H9 (cell line): ENCODE measurements around the gene ARNT2. TPM values are rescaled to one million over a fixed set of nuclear protein-coding genes. Genes with fewer than 3 reads are reported as not detected.

Experiments used
- DNase-seq: peaks from one replicate; pipeline ENCODE4 v3.0.0-alpha.2; 2017
- H2AFZ ChIP-seq: one replicate; pipeline ENCODE4 v1.6.1; 2013; ENCODE audit warnings: mild to moderate bottlenecking, low read length, control low read depth, moderate library complexity
- H2AK5ac ChIP-seq: 2 replicates; pipeline ENCODE4 v1.6.1; 2013; ENCODE audit warnings: low read length, control low read depth, mixed read lengths; ENCODE audit not compliant: insufficient read length
- H2BK120ac ChIP-seq: one replicate; pipeline ENCODE4 v1.6.1; 2013; ENCODE audit warnings: low read depth, mild to moderate bottlenecking, low read length, control low read depth, inconsistent platforms; ENCODE audit not compliant: poor library complexity, severe bottlenecking
- H2BK12ac ChIP-seq: 2 replicates; pipeline ENCODE4 v1.6.1; 2013; ENCODE audit warnings: low read length, control low read depth, mixed read lengths, low read depth; ENCODE audit not compliant: insufficient read length
- H2BK15ac ChIP-seq: 2 replicates; pipeline ENCODE4 v1.6.1; 2013; ENCODE audit warnings: low read depth, low read length, control low read depth
- H2BK20ac ChIP-seq: one replicate; pipeline ENCODE4 v1.6.1; 2013; ENCODE audit warnings: low read depth, mild to moderate bottlenecking, low read length, control low read depth, inconsistent platforms; ENCODE audit not compliant: poor library complexity, severe bottlenecking
- H2BK5ac ChIP-seq: 2 replicates; pipeline ENCODE4 v1.6.1; 2013; ENCODE audit warnings: low read length, control low read depth, mixed read lengths; ENCODE audit not compliant: insufficient read length
- H3K14ac ChIP-seq: 2 replicates; pipeline ENCODE4 v1.6.1; 2013; ENCODE audit warnings: low read length, control low read depth; ENCODE audit not compliant: insufficient read depth
- H3K18ac ChIP-seq: 2 replicates; pipeline ENCODE4 v1.6.1; 2013; ENCODE audit warnings: low read depth, mild to moderate bottlenecking, mixed read lengths, low read length, control low read depth; ENCODE audit not compliant: insufficient read length
- H3K23ac ChIP-seq: 2 replicates; pipeline ENCODE4 v1.6.1; 2013; ENCODE audit warnings: low read length, control low read depth, mixed read lengths, low read depth; ENCODE audit not compliant: insufficient read length
- H3K23me2 ChIP-seq: 2 replicates; pipeline ENCODE4 v1.6.1; 2013; ENCODE audit warnings: low read depth, mild to moderate bottlenecking, mixed read lengths, low read length, control low read depth; ENCODE audit not compliant: insufficient read length, poor library complexity, severe bottlenecking
- H3K27ac ChIP-seq: 2 replicates; pipeline ENCODE4 v1.5.1; 2013; ENCODE audit warnings: low read length, control low read depth, mixed read lengths, low read depth; ENCODE audit not compliant: insufficient read length
- H3K27me3 ChIP-seq: 2 replicates; pipeline ENCODE4 v1.6.1; 2013; ENCODE audit warnings: low read length, control low read depth, inconsistent platforms; ENCODE audit not compliant: insufficient read depth
- H3K4ac ChIP-seq: 2 replicates; pipeline ENCODE4 v1.6.1; 2013; ENCODE audit warnings: low read depth, mild to moderate bottlenecking, control low read depth, inconsistent platforms, low read length, moderate library complexity
- H3K4me1 ChIP-seq: 2 replicates; pipeline ENCODE4 v1.6.1; 2013; ENCODE audit warnings: low read length, control low read depth, inconsistent platforms; ENCODE audit not compliant: insufficient read depth
- H3K4me2 ChIP-seq: 2 replicates; pipeline ENCODE4 v1.6.1; 2013; ENCODE audit warnings: low read length, control low read depth, mixed read lengths; ENCODE audit not compliant: insufficient read length, insufficient read depth
- H3K56ac ChIP-seq: 2 replicates; pipeline ENCODE4 v1.6.1; 2013; ENCODE audit warnings: low read depth, mild to moderate bottlenecking, mixed read lengths, low read length, control low read depth; ENCODE audit not compliant: insufficient read length
- H3K79me1 ChIP-seq: 2 replicates; pipeline ENCODE4 v1.6.1; 2013; ENCODE audit warnings: low read depth, mild to moderate bottlenecking, moderate library complexity, low read length, control low read depth, inconsistent platforms; ENCODE audit not compliant: insufficient read depth, poor library complexity, severe bottlenecking
- H3K79me2 ChIP-seq: 2 replicates; pipeline ENCODE4 v1.6.1; 2013; ENCODE audit warnings: low read length, control low read depth, inconsistent platforms; ENCODE audit not compliant: insufficient read depth
- H3K9ac ChIP-seq: 2 replicates; pipeline ENCODE4 v1.6.1; 2013; ENCODE audit warnings: low read length, control low read depth, mixed read lengths; ENCODE audit not compliant: insufficient read length; ENCODE audit errors: extremely low read depth
- H3K9me3 ChIP-seq: one replicate; pipeline ENCODE4 v1.6.1; 2013; ENCODE audit warnings: low read depth, low read length, inconsistent platforms; ENCODE audit not compliant: control insufficient read depth
- H3T11ph ChIP-seq: one replicate; pipeline ENCODE4 v1.6.1; 2013; ENCODE audit warnings: mild to moderate bottlenecking, low read length, control low read depth, inconsistent platforms
- H4K20me1 ChIP-seq: one replicate; pipeline ENCODE4 v1.6.1; 2013; ENCODE audit not compliant: control insufficient read depth, insufficient read length, insufficient read depth
- H4K5ac ChIP-seq: 2 replicates; pipeline ENCODE4 v1.6.1; 2013; ENCODE audit warnings: low read depth, mild to moderate bottlenecking, mixed read lengths, low read length, control low read depth; ENCODE audit not compliant: insufficient read length
- H4K8ac ChIP-seq: replicated peaks from 2 replicates; pipeline ENCODE4 v1.6.1; 2013; ENCODE audit warnings: low read length, control low read depth, mixed read lengths, low read depth; ENCODE audit not compliant: insufficient read length
- H4K91ac ChIP-seq: 2 replicates; pipeline ENCODE4 v1.6.1; 2013; ENCODE audit warnings: low read depth, mild to moderate bottlenecking, moderate library complexity, mixed read lengths, low read length, control low read depth; ENCODE audit not compliant: insufficient read length
- H3K27ac Mint-ChIP-seq, 3 experiments: 2 replicates in 2 of 3; 3 replicates in 1 of 3; pipeline ENCODE4 v1.8.0; 2020 to 2021; ENCODE audit warnings: mixed read lengths in 3 of 3, mild to moderate bottlenecking in 1 of 3, moderate library complexity in 1 of 3
- H3K27me3 Mint-ChIP-seq: 2 replicates; pipeline ENCODE4 v1.8.0; 2021; ENCODE audit warnings: low read depth, mild to moderate bottlenecking, moderate library complexity, mixed read lengths
- H3K36me3 Mint-ChIP-seq, 3 experiments: 2 replicates in 2 of 3; 3 replicates in 1 of 3; pipeline ENCODE4 v1.8.0; 2020 to 2021; ENCODE audit warnings: low read depth in 3 of 3, mixed read lengths in 3 of 3; ENCODE audit not compliant: insufficient read depth in 1 of 3
- H3K4me1 Mint-ChIP-seq, 2 experiments: 2 replicates each; pipeline ENCODE4 v1.8.0; 2020; ENCODE audit warnings: mixed read lengths in 2 of 2
- H3K4me3 Mint-ChIP-seq, 2 experiments: 2 replicates in 1 of 2; 3 replicates in 1 of 2; pipeline ENCODE4 v1.8.0; 2020 to 2021; ENCODE audit warnings: mild to moderate bottlenecking in 2 of 2, mixed read lengths in 2 of 2, moderate library complexity in 1 of 2
- H3K9me3 Mint-ChIP-seq, 2 experiments: 2 replicates in 1 of 2; 3 replicates in 1 of 2; pipeline ENCODE4 v1.8.0; 2020; ENCODE audit warnings: mild to moderate bottlenecking in 2 of 2, mixed read lengths in 2 of 2, moderate library complexity in 1 of 2
- CTCF ChIP-seq: fragments of 200-600 bp; sonication (generic); conservative IDR thresholded peaks from 3 replicates; pipeline ENCODE4 v1.8.0; 2021; ENCODE audit warnings: antibody characterized with exemption, mild to moderate bottlenecking
- WGBS: extraction: QIAGEN DNeasy Blood & Tissue Kit; methylation state at CpG from one replicate; pipeline ENCODE4 v1.1.7; 2013; ENCODE audit warnings: missing lambda C conversion rate, low lambda C conversion rate, mixed read lengths; ENCODE audit not compliant: insufficient read length; ENCODE audit errors: extremely low coverage; 5-methylcytosine and 5-hydroxymethylcytosine counted together
- total RNA-seq: library from RNA; stranded (reverse); gene quantifications from 2 replicates; pipeline ENCODE4 v1.2.1, GENCODE V29; 2021

ARNT2 gene
- total RNA-seq, 1 experiment from 2014 or later, result 10.5 TPM

- WGBS, result no CpG with 5 or more reads among the region's 5 CpGs
- Histone ChIP-seq H2BK120ac (no peak overlapping the region), H3K4me1 (peaks cover 9% of the 10 kb centered on the region; the same call in 1 of the 2 replicates), H4K20me1 (no peaks in the 10 kb centered on the region), H2BK20ac (no peak overlapping the region), H3K79me2 (no peaks in the 10 kb centered on the region), H3K56ac (no peak overlapping the region), H2BK15ac (no peak overlapping the region), H3K27ac (no peak overlapping the region), H4K91ac (no peak overlapping the region), H3K14ac (no peak overlapping the region), H4K8ac (no peak overlapping the region), H3K79me1 (no peaks in the 10 kb centered on the region), H3T11ph (no peak overlapping the region), H2AFZ (no peak overlapping the region), H3K4ac (no peak overlapping the region), H3K27me3 (0 out of 2 replicates have a peak, but pooled peaks cover 2% of the 10 kb centered on the region), H3K23ac (no peak overlapping the region), H3K18ac (no peak overlapping the region), H4K5ac (no peak overlapping the region), H3K4me2 (no peak overlapping the region), H2BK5ac (no peak overlapping the region), H2AK5ac (no peak overlapping the region), H3K9me3 (no peaks in the 10 kb centered on the region), H2BK12ac (no peak overlapping the region), H3K23me2 (no peaks in the 10 kb centered on the region), H3K9ac (no peak overlapping the region)
- no peak for TF ChIP-seq CTCF
- Mint-ChIP-seq H3K27ac (no peak overlapping the region), H3K9me3 (0 out of 5 replicates have a peak, but pooled peaks cover 0 to 4% of the 10 kb centered on the region in 2 experiments), H3K27me3 (peaks cover 2% of the 10 kb centered on the region; the same call in 1 of the 2 replicates), H3K4me3 (no peak overlapping the region), H3K36me3 (peaks cover 0 to 5% (median 2%) of the 10 kb centered on the region in 3 experiments; a peak in 3 of 7 replicates), H3K4me1 (peaks cover 17 to 18% of the 10 kb centered on the region in 2 experiments)
- no peak for DNase-seq
Measured at GRCh38 chr15:80449825-80450224, 45.6 kb downstream of the ARNT2 start.
